Peyer's patch (tissue), 4 donors: Measurements from ENCODE around the gene B3GALT6. TPM values are rescaled to one million over a fixed set of nuclear protein-coding genes. Genes with fewer than 3 reads are reported as not detected.

ENCODE experiments used
- DNase-seq, 3 donors: peaks; one replicate each; pipeline ENCODE4 v3.0.0-alpha.2; 2017 to 2019
- H3K27ac ChIP-seq, 4 donors: fragments of 200-600 bp; sonication (generic); one replicate each; pipeline ENCODE4 v1.5.1; 2016 to 2019
- H3K27me3 ChIP-seq, 2 donors: fragments of 200-600 bp; sonication (generic); one replicate each; pipeline ENCODE4 v1.5.1; 2019
- H3K36me3 ChIP-seq, 3 donors: fragments of 200-600 bp; sonication (generic); one replicate each; pipeline ENCODE4 v1.5.1; 2016 to 2019
- H3K4me1 ChIP-seq, 4 donors: fragments of 200-600 bp; sonication (generic); one replicate each; pipeline ENCODE4 v1.5.1; 2016 to 2019
- H3K4me3 ChIP-seq, 4 donors: fragments of 200-600 bp; sonication (generic); 1 replicate in 3 of 4; 2 replicates in 1 of 4; pipeline ENCODE4 v1.5.1; 2016 to 2019; ENCODE audit warnings: mild to moderate bottlenecking in 1 of 4
- H3K9me3 ChIP-seq, 4 donors: fragments of 200-600 bp; sonication (generic); one replicate each; pipeline ENCODE4 v1.5.1; 2016 to 2019; ENCODE audit warnings: mild to moderate bottlenecking in 1 of 4
- CTCF ChIP-seq, 6 experiments: fragments of 450-650 bp in 4 of 6; fragments of 200-600 bp in 2 of 6; sonication (generic) in 1 of 6; IDR thresholded peaks; one replicate each; pipeline ENCODE4 v1.5.1; 2017 to 2019; ENCODE audit warnings: antibody characterized with exemption in 6 of 6, mild to moderate bottlenecking in 3 of 6, moderate library complexity in 1 of 6
- POLR2A ChIP-seq, 2 donors: fragments of 450-650 bp; IDR thresholded peaks; one replicate each; pipeline ENCODE4 v1.5.1; 2017; ENCODE audit warnings: antibody characterized with exemption in 2 of 2, mild to moderate bottlenecking in 2 of 2, moderate library complexity in 2 of 2
- total RNA-seq, 4 donors: library from RNA; depleted of rRNA; stranded (reverse); fragments of >200 nt; gene quantifications; one replicate each; pipeline ENCODE4 v1.1.0, GENCODE V29; 2016

B3GALT6 gene
- total RNA-seq, 4 donors from 2014 or later = 9.1 to 13.4 (median 10.6) TPM

GRCh38 chr1:1217621-1218523, 14.2 kb upstream of the B3GALT6 start:
- no peaks in the 10 kb centered on the region for H3K27me3 ChIP-seq
- no peaks in the 10 kb centered on the region for H3K9me3 ChIP-seq
- peaks cover 0 to 22% (median 18%) of the 10 kb centered on the region in 4 donors for H3K4me1 ChIP-seq
- H3K4me3 ChIP-seq = no peak overlapping the region
- peaks cover 0 to 63% (median 0%) of the 10 kb centered on the region in 3 donors for H3K36me3 ChIP-seq
- DNase-seq = no peak
- TF ChIP-seq POLR2A (IDR thresholded peaks at IDR 0.05) (no peak), CTCF (IDR thresholded peaks at IDR 0.05) (no peak)
- H3K27ac ChIP-seq = peak overlapping the region in 1 of 4 donors; percentile 25

- Histone ChIP-seq H3K4me3 (no peak overlapping the region), H3K9me3 (no peaks in the 10 kb centered on the region), H3K36me3 (peaks cover 0 to 71% (median 0%) of the 10 kb centered on the region in 3 donors), H3K27me3 (no peaks in the 10 kb centered on the region), H3K4me1 (peaks cover 0 to 15% (median 13%) of the 10 kb centered on the region in 4 donors), H3K27ac (no peak overlapping the region)
- no peak for DNase-seq
- TF ChIP-seq POLR2A (IDR thresholded peaks at IDR 0.05) (no peak), CTCF (IDR thresholded peaks at IDR 0.05) (no peak)
These were observed 13.4 kb upstream of the B3GALT6 start for GRCh38 chr1:1218524-1219200.

GRCh38 chr1:1219341-1219740, 12.7 kb upstream of the B3GALT6 start:
- H3K9me3 ChIP-seq = no peaks in the 10 kb centered on the region
- H3K4me3 ChIP-seq = no peak overlapping the region
- H3K4me1 ChIP-seq = peaks cover 0 to 8% (median 7%) of the 10 kb centered on the region in 4 donors
- no peak overlapping the region for H3K27ac ChIP-seq
- H3K27me3 ChIP-seq = no peaks in the 10 kb centered on the region
- TF ChIP-seq CTCF (IDR thresholded peaks at IDR 0.05) (no peak), POLR2A (IDR thresholded peaks at IDR 0.05) (no peak)
- H3K36me3 ChIP-seq = peaks cover 0 to 77% (median 0%) of the 10 kb centered on the region in 3 donors
- DNase-seq = peak in 1 of 3 donors; percentile 70

GRCh38 chr1:1220197-1220596, 11.8 kb upstream of the B3GALT6 start:
- H3K36me3 ChIP-seq = peaks cover 0 to 85% (median 0%) of the 10 kb centered on the region in 3 donors

More at GRCh38 chr1:1220197-1220596, 11.8 kb upstream of the B3GALT6 start:
- H3K4me1 ChIP-seq = peaks cover 0 to under 1% (median 0%) of the 10 kb centered on the region in 4 donors
- TF ChIP-seq CTCF (IDR thresholded peaks at IDR 0.05) (no peak), POLR2A (IDR thresholded peaks at IDR 0.05) (no peak)
- no peak overlapping the region for H3K27ac ChIP-seq
- H3K9me3 ChIP-seq = no peaks in the 10 kb centered on the region
- no peak for DNase-seq
- H3K4me3 ChIP-seq = no peak overlapping the region
- H3K27me3 ChIP-seq = no peaks in the 10 kb centered on the region
